Mesothelial cell of epicardium (in vitro differentiated cells): Measurements from ENCODE around the gene CNOT6. TPM values are rescaled to one million over a fixed set of nuclear protein-coding genes. Genes with fewer than 3 reads are reported as not detected.

Experiments
- DNase-seq, 2 experiments: peaks; one replicate each; pipeline ENCODE4 v3.0.0; 2021; ENCODE audit warnings: low spot score in 2 of 2; ENCODE audit not compliant: unreplicated experiment in 2 of 2
- H3K27ac Mint-ChIP-seq: 2 replicates; pipeline ENCODE4 v1.8.0; 2021; ENCODE audit warnings: mixed read lengths
- H3K27me3 Mint-ChIP-seq: 2 replicates; pipeline ENCODE4 v1.8.0; 2021; ENCODE audit warnings: low read depth, mixed read lengths
- H3K36me3 Mint-ChIP-seq: 2 replicates; pipeline ENCODE4 v1.8.0; 2021; ENCODE audit warnings: mixed read lengths
- H3K4me1 Mint-ChIP-seq: 2 replicates; pipeline ENCODE4 v1.8.0; 2021; ENCODE audit warnings: mixed read lengths
- H3K4me3 Mint-ChIP-seq: 2 replicates; pipeline ENCODE4 v1.8.0; 2021; ENCODE audit warnings: mild to moderate bottlenecking, moderate library complexity, mixed read lengths
- H3K9me3 Mint-ChIP-seq: 2 replicates; pipeline ENCODE4 v1.8.0; 2021; ENCODE audit warnings: mixed read lengths
- total RNA-seq: library from RNA; stranded (reverse); gene quantifications from 3 replicates; pipeline ENCODE4 v1.2.1, GENCODE V29; 2021
- TF ChIP-seq, protein P1 (sequence below): fragments of 200-600 bp; sonication (generic); IDR thresholded peaks from one replicate; pipeline ENCODE4 v1.5.0; 2021; ENCODE audit warnings: antibody characterized with exemption; ENCODE audit not compliant: unreplicated experiment

The CNOT6 gene
- total RNA-seq, 1 donor from 2014 or later, result 53.7 TPM

DNA sequence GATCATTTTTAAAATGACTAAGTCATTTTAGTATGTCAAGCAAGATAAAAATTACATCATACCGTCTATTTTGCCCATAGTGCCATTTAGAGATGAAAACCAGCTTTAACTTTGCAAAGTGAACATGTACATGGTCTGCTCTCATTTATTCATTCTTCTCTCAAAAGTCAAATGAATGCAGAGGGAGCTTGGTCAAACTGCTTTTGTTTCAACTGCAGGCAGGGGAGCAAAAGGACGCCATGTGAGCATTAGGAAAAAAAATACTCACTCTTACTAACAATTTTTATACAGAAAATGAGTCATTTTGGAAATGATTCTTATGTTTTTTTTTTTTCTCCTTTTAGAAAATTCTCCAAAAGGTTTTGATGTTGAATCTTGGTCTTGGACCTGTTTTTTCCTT, 81.4 kb downstream of the CNOT6 start:
- peaks cover 36% of the 10 kb centered on the region for H3K36me3 Mint-ChIP-seq
- no peaks in the 10 kb centered on the region for H3K4me1 Mint-ChIP-seq
- no peaks in the 10 kb centered on the region for H3K9me3 Mint-ChIP-seq
- no peaks in the 10 kb centered on the region for H3K27me3 Mint-ChIP-seq
- TF ChIP-seq, protein P1, sequence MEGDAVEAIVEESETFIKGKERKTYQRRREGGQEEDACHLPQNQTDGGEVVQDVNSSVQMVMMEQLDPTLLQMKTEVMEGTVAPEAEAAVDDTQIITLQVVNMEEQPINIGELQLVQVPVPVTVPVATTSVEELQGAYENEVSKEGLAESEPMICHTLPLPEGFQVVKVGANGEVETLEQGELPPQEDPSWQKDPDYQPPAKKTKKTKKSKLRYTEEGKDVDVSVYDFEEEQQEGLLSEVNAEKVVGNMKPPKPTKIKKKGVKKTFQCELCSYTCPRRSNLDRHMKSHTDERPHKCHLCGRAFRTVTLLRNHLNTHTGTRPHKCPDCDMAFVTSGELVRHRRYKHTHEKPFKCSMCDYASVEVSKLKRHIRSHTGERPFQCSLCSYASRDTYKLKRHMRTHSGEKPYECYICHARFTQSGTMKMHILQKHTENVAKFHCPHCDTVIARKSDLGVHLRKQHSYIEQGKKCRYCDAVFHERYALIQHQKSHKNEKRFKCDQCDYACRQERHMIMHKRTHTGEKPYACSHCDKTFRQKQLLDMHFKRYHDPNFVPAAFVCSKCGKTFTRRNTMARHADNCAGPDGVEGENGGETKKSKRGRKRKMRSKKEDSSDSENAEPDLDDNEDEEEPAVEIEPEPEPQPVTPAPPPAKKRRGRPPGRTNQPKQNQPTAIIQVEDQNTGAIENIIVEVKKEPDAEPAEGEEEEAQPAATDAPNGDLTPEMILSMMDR, result no peak
- DNase-seq, result no peak
- H3K4me3 Mint-ChIP-seq, result no peak overlapping the region
- H3K27ac Mint-ChIP-seq, result no peak overlapping the region

DNA sequence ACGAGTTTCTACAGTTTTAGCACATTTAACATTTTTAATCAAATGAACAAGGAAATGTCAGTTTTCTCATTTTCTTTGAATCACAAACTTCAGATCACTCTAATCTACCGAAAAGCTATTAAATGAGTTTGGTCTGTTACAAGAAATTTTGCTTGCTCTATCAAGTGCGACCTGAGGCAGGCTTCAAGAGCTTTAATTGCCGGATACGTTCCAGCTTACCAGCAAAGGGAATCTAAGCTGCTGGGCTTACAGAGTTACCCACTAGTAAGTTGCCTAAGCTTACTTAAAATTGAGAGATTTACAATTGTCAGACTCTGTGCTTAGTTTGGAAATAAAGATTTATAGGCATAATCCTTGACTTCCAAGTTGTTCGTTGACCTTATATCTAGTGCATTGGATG, 86.5 kb downstream of the CNOT6 start:
- Mint-ChIP-seq H3K36me3 (peaks cover 23% of the 10 kb centered on the region), H3K4me3 (no peak overlapping the region), H3K27me3 (peaks cover 9% of the 10 kb centered on the region), H3K4me1 (no peaks in the 10 kb centered on the region), H3K27ac (no peak overlapping the region), H3K9me3 (peaks cover 24% of the 10 kb centered on the region)
- TF ChIP-seq, protein P1, result no peak
- no peak for DNase-seq

DNA sequence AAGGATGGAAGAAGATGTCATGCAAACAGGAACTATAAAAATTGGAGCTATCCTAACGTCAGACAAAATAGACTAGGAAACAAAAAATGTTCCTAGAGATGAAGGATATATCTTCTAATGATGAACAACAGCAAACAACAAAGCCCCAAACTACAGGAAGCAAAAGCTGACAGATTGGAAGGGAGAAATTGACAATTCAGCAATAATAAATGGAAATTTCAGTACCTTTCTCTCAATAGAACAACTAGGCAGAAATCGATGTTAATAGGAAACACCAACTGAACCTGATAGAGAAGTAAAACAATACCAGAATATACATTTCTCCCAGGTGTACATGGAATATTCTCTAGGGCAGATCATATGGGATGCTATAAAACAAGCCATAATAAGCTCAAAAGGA, 89.6 kb downstream of the CNOT6 start:
- H3K4me3 Mint-ChIP-seq, result no peak overlapping the region

DNA sequence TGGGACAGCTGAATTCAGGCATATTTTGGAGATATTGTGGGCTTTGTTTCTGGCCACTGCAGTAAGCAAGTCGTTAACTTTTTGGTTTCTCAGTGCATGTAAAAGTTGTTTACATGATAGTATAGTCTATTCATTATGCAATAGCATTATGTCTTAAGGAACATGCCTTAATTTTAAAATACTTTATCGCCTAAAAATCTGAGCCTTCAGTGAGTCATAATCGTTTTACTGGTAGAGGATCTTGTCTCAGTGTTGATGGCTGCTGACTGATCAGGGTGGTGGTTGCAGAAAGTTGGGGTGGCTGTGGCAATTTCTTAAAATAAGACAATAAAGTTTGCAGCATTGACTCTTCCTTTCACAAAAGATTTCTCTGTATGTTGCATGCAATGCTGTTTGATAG, 92.0 kb downstream of the CNOT6 start:
- Mint-ChIP-seq H3K4me3 (no peak overlapping the region), H3K9me3 (peaks cover 32% of the 10 kb centered on the region), H3K27ac (no peak overlapping the region), H3K36me3 (peaks cover 5% of the 10 kb centered on the region), H3K27me3 (peaks cover 56% of the 10 kb centered on the region), H3K4me1 (peaks cover 7% of the 10 kb centered on the region)
- TF ChIP-seq, protein P1, result no peak
- DNase-seq, result no peak

More for the DNA sequence above, 89.6 kb downstream of the CNOT6 start:
- H3K9me3 Mint-ChIP-seq, result peaks cover 32% of the 10 kb centered on the region
- peaks cover 37% of the 10 kb centered on the region for H3K27me3 Mint-ChIP-seq
- TF ChIP-seq, protein P1, result no peak
- peaks cover 5% of the 10 kb centered on the region for H3K36me3 Mint-ChIP-seq
- no peaks in the 10 kb centered on the region for H3K4me1 Mint-ChIP-seq
- DNase-seq, result no peak
- no peak overlapping the region for H3K27ac Mint-ChIP-seq

DNA sequence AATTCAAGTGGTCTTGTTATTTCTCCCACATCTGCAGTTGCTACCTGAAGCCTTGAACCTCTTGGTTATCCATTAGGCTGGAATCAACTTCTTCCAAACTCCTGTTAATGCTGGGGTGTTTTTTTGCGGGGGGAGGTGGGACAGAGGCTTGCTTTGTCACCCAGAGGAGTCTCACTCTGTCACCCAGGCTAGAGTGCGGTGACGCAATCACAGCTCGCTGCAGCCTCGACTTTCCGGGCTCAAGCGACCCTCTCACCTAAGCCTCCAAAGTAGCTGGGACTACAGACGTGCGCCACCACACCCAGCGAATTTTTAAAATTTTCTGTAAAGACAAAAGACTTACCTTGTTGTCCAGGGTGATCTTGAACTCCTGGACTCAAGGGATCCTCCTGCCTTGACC, 92.7 kb downstream of the CNOT6 start:
- no peak for DNase-seq
- Mint-ChIP-seq H3K27ac (no peak overlapping the region), H3K27me3 (peaks cover 56% of the 10 kb centered on the region), H3K4me3 (no peak overlapping the region), H3K36me3 (peaks cover 5% of the 10 kb centered on the region), H3K9me3 (peaks cover 32% of the 10 kb centered on the region), H3K4me1 (peaks cover 7% of the 10 kb centered on the region)
- TF ChIP-seq, protein P1, result no peak
